NCI-H82 (cell line): ENCODE data around the gene EPHB2.
"Not testable (repeated sequence)": the region's sequence is repeated elsewhere in the genome, so short reads cannot be mapped to it uniquely, and the experiment has no call there.

ENCODE experiments used
- DNase-seq: peaks from one replicate; lab custom pipeline; 2025; lab: John Stamatoyannopoulos, UW

Gene EPHB2

GRCh38 chr1:22710701-22711049, at the start of gene EPHB2:
TSS of gene EPHB2 (plus strand) at chr1:22710839. CDS start at chr1:22710983, 144 bp downstream.
- peak; percentile 59 for DNase-seq

GRCh38 chr1:22661880-22662279, 48.8 kb upstream of the EPHB2 start:
- no peak for DNase-seq

GRCh38 chr1:22662318-22662717, 48.3 kb upstream of the EPHB2 start:
- peak; percentile 98 for DNase-seq

- no peak for DNase-seq
Measured at GRCh38 chr1:22662986-22663408, 47.6 kb upstream of the EPHB2 start.

GRCh38 chr1:22665752-22666151, 44.9 kb upstream of the EPHB2 start:
- DNase-seq: peak; percentile 79

GRCh38 chr1:22666412-22666811, 44.2 kb upstream of the EPHB2 start:
- DNase-seq: no peak

- not testable (repeated sequence) for DNase-seq
Measured at GRCh38 chr1:22668840-22669239, 41.8 kb upstream of the EPHB2 start.

- no peak for DNase-seq
Measured at GRCh38 chr1:22670352-22670975, 40.2 kb upstream of the EPHB2 start.

GRCh38 chr1:22671999-22672398, 38.6 kb upstream of the EPHB2 start:
- DNase-seq: no peak

GRCh38 chr1:22673486-22674409, 36.9 kb upstream of the EPHB2 start:
- peak; percentile 76 for DNase-seq

GRCh38 chr1:22674410-22674749, 36.3 kb upstream of the EPHB2 start:
- no peak for DNase-seq

GRCh38 chr1:22676151-22676550, 34.5 kb upstream of the EPHB2 start:
- not testable (repeated sequence) for DNase-seq

- DNase-seq: peak; percentile 92
Measured at GRCh38 chr1:22676916-22677583, 33.6 kb upstream of the EPHB2 start.

GRCh38 chr1:22677931-22678896, 32.4 kb upstream of the EPHB2 start:
- no peak for DNase-seq

GRCh38 chr1:22680726-22681125, 29.9 kb upstream of the EPHB2 start:
- no peak for DNase-seq

- peak; percentile 46 for DNase-seq
Measured at GRCh38 chr1:22681556-22682276, 28.9 kb upstream of the EPHB2 start.

GRCh38 chr1:22683547-22683946, 27.1 kb upstream of the EPHB2 start:
- no peak for DNase-seq

- DNase-seq: no peak
Measured at GRCh38 chr1:22685591-22686059, 25.0 kb upstream of the EPHB2 start.

GRCh38 chr1:22687191-22687590, 23.4 kb upstream of the EPHB2 start:
- DNase-seq: no peak

GRCh38 chr1:22688466-22688865, 22.2 kb upstream of the EPHB2 start:
- DNase-seq: no peak

GRCh38 chr1:22689505-22689904, 21.1 kb upstream of the EPHB2 start:
- no peak for DNase-seq
